CD4-positive, alpha-beta memory T cell (primary cell): Measurements from ENCODE around the gene RCL1. TPM values are rescaled to one million over a fixed set of nuclear protein-coding genes. Genes with fewer than 3 reads are reported as not detected.
A peak's percentile ranks its signal among the peaks of the same experiment; 100 is the strongest.
"Not testable (repeated sequence)": the region's sequence is repeated elsewhere in the genome, so short reads cannot be mapped to it uniquely, and the experiment has no call there.

Source experiments
- CTCF ChIA-PET: fragments of 350-600 bp; sonication (Branson Sonifier 250); formaldehyde crosslinking; loops from one replicate; lab custom pipeline; 2021; ENCODE audit warnings: inconsistent platforms; ENCODE audit not compliant: partially characterized antibody; lab: Charles Lee
- POLR2A ChIA-PET: fragments of 350-600 bp; sonication (Branson Sonifier 250); formaldehyde crosslinking; loops from one replicate; lab custom pipeline; 2021; ENCODE audit not compliant: partially characterized antibody; lab: Charles Lee
- DNase-seq, 5 donors: peaks; one replicate each; pipeline versions ENCODE4 v3.0.0 to v3.0.0-alpha.2; 2020 to 2022; ENCODE audit warnings: mixed read lengths in 1 of 5
- H3K27ac ChIP-seq: one replicate; pipeline ENCODE4 v1.7.0; 2013; ENCODE audit warnings: low read depth, low read length
- H3K27me3 ChIP-seq: 2 replicates; pipeline ENCODE4 v1.7.0; 2013; ENCODE audit warnings: mild to moderate bottlenecking, low read length, moderate library complexity; ENCODE audit not compliant: insufficient read depth
- H3K36me3 ChIP-seq: 2 replicates; pipeline ENCODE4 v1.7.0; 2013; ENCODE audit warnings: mild to moderate bottlenecking, low read length, moderate library complexity; ENCODE audit not compliant: insufficient read depth
- H3K4me1 ChIP-seq: 2 replicates; pipeline ENCODE4 v1.7.0; 2013; ENCODE audit warnings: mild to moderate bottlenecking, low read length, moderate library complexity; ENCODE audit not compliant: insufficient read depth
- H3K4me3 ChIP-seq, 2 donors: one replicate each; pipeline ENCODE4 v1.7.0; 2013; ENCODE audit warnings: low read length in 2 of 2, mild to moderate bottlenecking in 1 of 2
- H3K9me3 ChIP-seq, 2 donors: one replicate each; pipeline ENCODE4 v1.7.0; 2013; ENCODE audit warnings: low read length in 2 of 2, control low read depth in 1 of 2; ENCODE audit not compliant: control insufficient read depth in 1 of 2
- H3K27ac Mint-ChIP-seq, 7 donors: one replicate each; pipeline ENCODE4 v1.8.0; 2020 to 2021; ENCODE audit warnings: mixed read lengths in 7 of 7, mild to moderate bottlenecking in 6 of 7, inconsistent platforms in 3 of 7, moderate library complexity in 3 of 7
- H3K27me3 Mint-ChIP-seq, 2 donors: one replicate each; pipeline ENCODE4 v1.8.0; 2020 to 2021; ENCODE audit warnings: mixed read lengths in 2 of 2
- H3K36me3 Mint-ChIP-seq, 2 donors: one replicate each; pipeline ENCODE4 v1.8.0; 2020 to 2021; ENCODE audit warnings: mixed read lengths in 2 of 2, inconsistent platforms in 1 of 2, mild to moderate bottlenecking in 1 of 2
- H3K4me1 Mint-ChIP-seq, 4 donors: one replicate each; pipeline ENCODE4 v1.8.0; 2020 to 2021; ENCODE audit warnings: mixed read lengths in 4 of 4, mild to moderate bottlenecking in 1 of 4
- H3K4me3 Mint-ChIP-seq, 8 donors: one replicate each; pipeline ENCODE4 v1.8.0; 2020 to 2021; ENCODE audit warnings: mixed read lengths in 8 of 8, mild to moderate bottlenecking in 7 of 8, moderate library complexity in 6 of 8, inconsistent platforms in 3 of 8
- H3K9me3 Mint-ChIP-seq, 8 donors: one replicate each; pipeline ENCODE4 v1.8.0; 2020 to 2021; ENCODE audit warnings: mixed read lengths in 8 of 8, mild to moderate bottlenecking in 5 of 8, inconsistent platforms in 3 of 8, moderate library complexity in 1 of 8
- intact Hi-C: fragments of 100-400 bp; cut with micrococcal nuclease; formaldehyde crosslinking; loops from one replicate; pipeline ENCODE4 v1.15.1; 2023
- polyA plus RNA-seq, 2 donors: library from polyadenylated mRNA; unstranded; fragments of 300-500 nt; fragmentation: Illumina TruSeq; gene quantifications; one replicate each; pipeline ENCODE4 v1.2.3, GENCODE V29; 2021
- total RNA-seq, 2 experiments: library from RNA; stranded (reverse); gene quantifications; one replicate each; pipeline ENCODE4 v1.2.3, GENCODE V29; 2021

The RCL1 gene
- total and polyA plus RNA-seq, 4 experiments from 2014 or later, result 15.2 to 21.1 (median 16.7) TPM

- H3K4me1 Mint-ChIP-seq, result no peaks in the 10 kb centered on the region
- H3K9me3 ChIP-seq, result no peaks in the 10 kb centered on the region
- H3K4me1 ChIP-seq, result no peaks in the 10 kb centered on the region
- no peak overlapping the region for H3K27ac Mint-ChIP-seq
- CTCF ChIA-PET, result interaction anchor here (1.7 to 2.1 kb wide), 2 partner anchors 18 to 22 kb away, joined by 5 to 6 read pairs; no protein-coding TSS in a partner anchor
- intact Hi-C loops, result no loop called here
- H3K27me3 ChIP-seq, result no peaks in the 10 kb centered on the region
- no peak overlapping the region for H3K4me3 ChIP-seq
- peaks cover 4 to 6% of the 10 kb centered on the region in 2 donors for H3K27me3 Mint-ChIP-seq
- H3K36me3 ChIP-seq, result no peaks in the 10 kb centered on the region
- no peak overlapping the region for H3K4me3 Mint-ChIP-seq
- POLR2A ChIA-PET, result no interaction called here
- DNase-seq, result no peak
- no peak overlapping the region for H3K27ac ChIP-seq
- no peaks in the 10 kb centered on the region for H3K36me3 Mint-ChIP-seq
- no peaks in the 10 kb centered on the region for H3K9me3 Mint-ChIP-seq
Observed at GRCh38 chr9:4781408-4781807, 11.3 kb upstream of the RCL1 start.

GRCh38 chr9:4783191-4783590, 9.6 kb upstream of the RCL1 start:
- H3K27ac Mint-ChIP-seq, H3K4me3 ChIP-seq, intact Hi-C loops, H3K9me3 Mint-ChIP-seq, H3K4me1 ChIP-seq, H3K27me3 ChIP-seq, H3K4me1 Mint-ChIP-seq, H3K4me3 Mint-ChIP-seq, H3K27me3 Mint-ChIP-seq, H3K36me3 ChIP-seq, DNase-seq, H3K36me3 Mint-ChIP-seq, H3K9me3 ChIP-seq, H3K27ac ChIP-seq: not testable (repeated sequence)
- POLR2A ChIA-PET, result interaction anchor here (1.2 kb wide), 1 partner anchor 9 kb away, joined by 3 read pairs; no protein-coding TSS in a partner anchor
- CTCF ChIA-PET, result interaction anchor here (0.7 to 1.9 kb wide), 4 partner anchors 20 to 205 kb away, joined by 3 to 7 read pairs (median 4); no protein-coding TSS in a partner anchor

- no peaks in the 10 kb centered on the region for H3K36me3 ChIP-seq
- H3K36me3 Mint-ChIP-seq, result no peaks in the 10 kb centered on the region
- H3K4me1 Mint-ChIP-seq, result no peaks in the 10 kb centered on the region
- no peaks in the 10 kb centered on the region for H3K4me1 ChIP-seq
- no peak overlapping the region for H3K27ac ChIP-seq
- no peak overlapping the region for H3K4me3 ChIP-seq
- H3K4me3 Mint-ChIP-seq, result no peak overlapping the region
- H3K27me3 Mint-ChIP-seq, result peaks cover 4 to 7% of the 10 kb centered on the region in 2 donors
- no peaks in the 10 kb centered on the region for H3K9me3 Mint-ChIP-seq
- intact Hi-C loops, result no loop called here
- POLR2A ChIA-PET, result no interaction called here
- no peak for DNase-seq
- CTCF ChIA-PET, result interaction anchor here (1.2 to 1.9 kb wide), 2 partner anchors 25 to 204 kb away, joined by 6 to 7 read pairs; no protein-coding TSS in a partner anchor
- H3K27me3 ChIP-seq, result no peaks in the 10 kb centered on the region
- no peak overlapping the region for H3K27ac Mint-ChIP-seq
- no peaks in the 10 kb centered on the region for H3K9me3 ChIP-seq
Observed at GRCh38 chr9:4784403-4784802, 8.3 kb upstream of the RCL1 start.

- Mint-ChIP-seq H3K9me3 (no peaks in the 10 kb centered on the region), H3K27ac (no peak overlapping the region), H3K27me3 (peaks cover 4 to 5% of the 10 kb centered on the region in 2 donors), H3K4me3 (no peak overlapping the region), H3K36me3 (no peaks in the 10 kb centered on the region), H3K4me1 (peaks cover under 1 to 6% (median 3%) of the 10 kb centered on the region in 4 donors)
- Histone ChIP-seq H3K27me3 (no peaks in the 10 kb centered on the region), H3K36me3 (no peaks in the 10 kb centered on the region), H3K27ac (no peak overlapping the region), H3K4me3 (no peak overlapping the region), H3K9me3 (no peaks in the 10 kb centered on the region), H3K4me1 (no peaks in the 10 kb centered on the region)
- ChIA-PET CTCF (no interaction called here), POLR2A (no interaction called here)
- DNase-seq, result no peak
- intact Hi-C loops, result no loop called here
Observed at GRCh38 chr9:4786599-4786998, 6.1 kb upstream of the RCL1 start.

GRCh38 chr9:4787876-4788275, 4.9 kb upstream of the RCL1 start:
- H3K9me3 Mint-ChIP-seq, result no peaks in the 10 kb centered on the region
- Histone ChIP-seq H3K4me3 (no peak overlapping the region), H3K36me3 (no peaks in the 10 kb centered on the region), H3K4me1 (peaks cover 4% of the 10 kb centered on the region), H3K27ac (no peak overlapping the region), H3K27me3 (no peaks in the 10 kb centered on the region), H3K9me3 (no peaks in the 10 kb centered on the region)
- peaks cover 0 to 2% of the 10 kb centered on the region in 2 donors for H3K36me3 Mint-ChIP-seq
- ChIA-PET CTCF (interaction anchor here (0.6 to 1.2 kb wide), 4 partner anchors 25 to 38 kb away, joined by 3 read pairs; no protein-coding TSS in a partner anchor), POLR2A (no interaction called here)
- H3K4me1 Mint-ChIP-seq, result peaks cover 7 to 14% (median 12%) of the 10 kb centered on the region in 4 donors
- peaks cover 3 to 7% of the 10 kb centered on the region in 2 donors for H3K27me3 Mint-ChIP-seq
- no peak overlapping the region for H3K27ac Mint-ChIP-seq
- H3K4me3 Mint-ChIP-seq, result no peak overlapping the region
- intact Hi-C loops, result no loop called here
- DNase-seq, result no peak

- Mint-ChIP-seq H3K9me3 (no peaks in the 10 kb centered on the region), H3K27ac (no peak overlapping the region), H3K4me3 (no peak overlapping the region), H3K4me1 (peaks cover 7 to 19% (median 14%) of the 10 kb centered on the region in 4 donors), H3K36me3 (peaks cover 0 to 3% of the 10 kb centered on the region in 2 donors), H3K27me3 (peaks cover 3 to 7% of the 10 kb centered on the region in 2 donors)
- peaks cover 7% of the 10 kb centered on the region for H3K4me1 ChIP-seq
- intact Hi-C loops, result no loop called here
- H3K27me3 ChIP-seq, result no peaks in the 10 kb centered on the region
- no peaks in the 10 kb centered on the region for H3K36me3 ChIP-seq
- no peaks in the 10 kb centered on the region for H3K9me3 ChIP-seq
- no peak for DNase-seq
- POLR2A ChIA-PET, result no interaction called here
- CTCF ChIA-PET, result interaction anchor here (1.0 to 1.2 kb wide), 3 partner anchors 29 to 37 kb away, joined by 3 read pairs; no protein-coding TSS in a partner anchor
- no peak overlapping the region for H3K27ac ChIP-seq
- no peak overlapping the region for H3K4me3 ChIP-seq
Observed at GRCh38 chr9:4788703-4789102, 4.0 kb upstream of the RCL1 start.

GRCh38 chr9:4792054-4792571, 631 bp upstream of the RCL1 start:
- intact Hi-C loops, result loop anchor here (1.0 to 5.0 kb wide), 9 partner anchors 30 to 1948 kb away; partner anchors contain the start of genes AK3, CDC37L1, JAK2 and PLGRKT
- Mint-ChIP-seq H3K27me3 (peaks cover 0 to 4% of the 10 kb centered on the region in 2 donors), H3K27ac (peak overlapping the region; percentile 84 to 97 (median 90)), H3K9me3 (no peaks in the 10 kb centered on the region), H3K4me3 (peak overlapping the region; percentile 93 to 97 (median 95)), H3K4me1 (peaks cover 24 to 45% (median 36%) of the 10 kb centered on the region in 4 donors), H3K36me3 (peaks cover 0 to 3% of the 10 kb centered on the region in 2 donors)
- POLR2A ChIA-PET, result interaction anchor here (0.6 to 4.0 kb wide), 20 partner anchors 9 to 1966 kb away, joined by 3 to 42 read pairs (median 4); partner anchors contain the start of genes AK3, CD274, CDC37L1 and JAK2
- no peaks in the 10 kb centered on the region for H3K27me3 ChIP-seq
- H3K27ac ChIP-seq, result peak overlapping the region; percentile 49
- no peaks in the 10 kb centered on the region for H3K36me3 ChIP-seq
- H3K9me3 ChIP-seq, result no peaks in the 10 kb centered on the region
- CTCF ChIA-PET, result interaction anchor here (1.0 to 9.8 kb wide), 8 partner anchors 10 to 195 kb away, joined by 3 to 82 read pairs (median 4); no protein-coding TSS in a partner anchor
- H3K4me3 ChIP-seq, result peak overlapping the region; percentile 26 to 88
- no peak for DNase-seq
- H3K4me1 ChIP-seq, result peaks cover 17% of the 10 kb centered on the region
